ENCODE results near the gene TMEM134. TPM values are rescaled to one million over a fixed set of nuclear protein-coding genes. Genes with fewer than 3 reads are reported as not detected.
A peak's percentile ranks its signal among the peaks of the same experiment; 100 is the strongest.

TMEM134 gene
- total RNA-seq, 1 donor from 2014 or later: 87.5 TPM

DNA sequence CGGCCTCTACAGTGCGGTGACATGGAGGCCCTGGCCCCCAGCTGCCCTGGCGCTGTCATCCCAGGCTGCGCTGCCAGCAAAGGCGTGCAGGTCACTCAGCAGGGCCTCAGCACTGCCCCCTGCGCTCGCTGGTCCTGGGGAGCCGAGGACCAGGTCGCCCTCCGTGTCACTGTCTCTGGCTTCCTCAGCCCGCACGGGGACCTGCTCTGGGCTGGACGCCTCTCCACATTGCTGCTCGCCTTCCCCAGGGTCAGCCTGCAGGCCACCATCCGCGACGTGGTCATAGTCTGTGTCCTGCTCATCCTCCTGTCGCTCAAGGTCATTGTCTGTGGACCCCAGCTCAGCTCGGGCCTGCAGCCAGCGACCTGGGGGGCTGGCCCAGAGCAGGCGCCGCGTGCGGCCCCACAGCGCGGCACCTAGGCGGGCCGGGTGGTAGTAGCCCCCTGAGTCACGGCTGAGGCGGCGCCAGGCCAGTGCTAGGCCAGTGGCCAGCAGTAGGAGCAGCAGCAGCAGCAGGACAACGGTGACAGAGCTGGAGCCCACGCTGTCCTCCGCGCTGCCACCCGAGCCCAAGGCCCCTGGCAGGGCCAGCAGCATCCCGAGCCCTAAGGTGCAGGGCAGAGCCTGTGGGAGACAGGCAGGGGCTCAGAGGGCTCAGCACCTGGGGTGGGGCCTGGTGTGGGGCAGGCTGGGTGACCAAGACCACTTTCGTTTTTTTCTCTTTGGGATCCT lies 33.2 kb downstream of the TMEM134 start:
- Histone ChIP-seq H3K36me3 (peaks cover 70% of the 10 kb centered on the region), H3K4me1 (peaks cover 38% of the 10 kb centered on the region), H3K27ac (replicated peaks) (peak overlapping the region; percentile 40), H3K9me3 (replicated peaks) (no peaks in the 10 kb centered on the region), H3K27me3 (ENCODE audit: low read depth) (no peaks in the 10 kb centered on the region), H3K4me3 (no peak overlapping the region)
- no peak for DNase-seq
- intact Hi-C loops (cut with micrococcal nuclease): no loop called here
- TF ChIP-seq, protein P1, sequence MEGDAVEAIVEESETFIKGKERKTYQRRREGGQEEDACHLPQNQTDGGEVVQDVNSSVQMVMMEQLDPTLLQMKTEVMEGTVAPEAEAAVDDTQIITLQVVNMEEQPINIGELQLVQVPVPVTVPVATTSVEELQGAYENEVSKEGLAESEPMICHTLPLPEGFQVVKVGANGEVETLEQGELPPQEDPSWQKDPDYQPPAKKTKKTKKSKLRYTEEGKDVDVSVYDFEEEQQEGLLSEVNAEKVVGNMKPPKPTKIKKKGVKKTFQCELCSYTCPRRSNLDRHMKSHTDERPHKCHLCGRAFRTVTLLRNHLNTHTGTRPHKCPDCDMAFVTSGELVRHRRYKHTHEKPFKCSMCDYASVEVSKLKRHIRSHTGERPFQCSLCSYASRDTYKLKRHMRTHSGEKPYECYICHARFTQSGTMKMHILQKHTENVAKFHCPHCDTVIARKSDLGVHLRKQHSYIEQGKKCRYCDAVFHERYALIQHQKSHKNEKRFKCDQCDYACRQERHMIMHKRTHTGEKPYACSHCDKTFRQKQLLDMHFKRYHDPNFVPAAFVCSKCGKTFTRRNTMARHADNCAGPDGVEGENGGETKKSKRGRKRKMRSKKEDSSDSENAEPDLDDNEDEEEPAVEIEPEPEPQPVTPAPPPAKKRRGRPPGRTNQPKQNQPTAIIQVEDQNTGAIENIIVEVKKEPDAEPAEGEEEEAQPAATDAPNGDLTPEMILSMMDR (IDR thresholded peaks at IDR 0.05; ENCODE audit: borderline replicate concordance): no peak

DNA sequence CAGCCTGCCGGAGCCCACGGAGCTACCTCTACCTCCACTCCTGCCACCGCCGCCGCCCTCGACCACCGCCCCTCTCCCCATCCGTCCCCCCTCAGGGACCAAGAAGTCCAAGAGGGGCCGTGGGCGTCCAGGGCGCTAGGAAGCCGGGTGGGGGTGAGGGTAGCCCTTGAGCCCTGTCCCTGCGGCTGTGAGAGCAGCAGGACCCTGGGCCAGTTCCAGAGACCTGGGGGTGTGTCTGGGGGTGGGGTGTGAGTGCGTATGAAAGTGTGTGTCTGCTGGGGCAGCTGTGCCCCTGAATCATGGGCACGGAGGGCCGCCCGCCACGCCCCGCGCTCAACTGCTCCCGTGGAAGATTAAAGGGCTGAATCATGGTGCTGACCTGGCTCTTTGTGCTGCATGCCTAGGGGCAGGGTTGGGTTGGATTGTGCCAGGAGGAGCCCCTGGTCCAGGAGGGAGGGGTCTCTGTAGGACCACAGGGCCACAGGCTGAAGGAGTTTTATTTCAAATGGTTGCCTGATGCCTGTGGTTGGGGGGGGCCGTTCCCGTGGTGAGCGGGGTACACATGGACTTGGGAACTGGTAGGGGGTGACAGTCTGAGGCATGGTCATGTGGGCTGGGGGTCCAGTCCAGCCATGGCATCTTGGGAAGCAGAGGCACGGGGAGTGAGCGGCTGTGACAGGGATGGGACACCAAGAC lies 33.9 kb downstream of the TMEM134 start:
- Histone ChIP-seq H3K4me1 (peaks cover 32% of the 10 kb centered on the region), H3K27ac (replicated peaks) (no peak overlapping the region)

DNA sequence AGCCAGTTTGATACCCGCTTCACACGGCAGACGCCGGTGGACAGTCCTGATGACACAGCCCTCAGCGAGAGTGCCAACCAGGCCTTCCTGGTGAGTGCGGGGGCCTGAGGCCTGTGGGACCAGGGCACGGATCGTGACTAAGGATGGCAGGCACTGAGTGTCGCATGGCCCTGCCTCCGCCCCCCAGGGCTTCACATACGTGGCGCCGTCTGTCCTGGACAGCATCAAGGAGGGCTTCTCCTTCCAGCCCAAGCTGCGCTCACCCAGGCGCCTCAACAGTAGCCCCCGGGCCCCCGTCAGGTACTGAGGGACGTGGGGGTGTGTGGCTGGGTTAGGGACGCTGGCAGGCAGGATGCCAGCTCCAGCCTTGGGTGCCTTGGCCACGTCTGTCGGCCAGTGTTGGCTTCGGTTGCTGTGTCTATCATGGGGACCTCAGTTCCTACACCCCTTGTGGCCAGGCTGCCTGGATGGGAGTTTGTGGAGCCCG lies 34.6 kb downstream of the TMEM134 start:
- TF ChIP-seq, protein P1 (IDR thresholded peaks at IDR 0.05; ENCODE audit: borderline replicate concordance): no peak
- intact Hi-C loops (cut with micrococcal nuclease): no loop called here
- Histone ChIP-seq H3K9me3 (replicated peaks) (no peaks in the 10 kb centered on the region), H3K27me3 (ENCODE audit: low read depth) (no peaks in the 10 kb centered on the region), H3K27ac (replicated peaks) (no peak overlapping the region), H3K36me3 (peaks cover 77% of the 10 kb centered on the region), H3K4me3 (no peak overlapping the region), H3K4me1 (peaks cover 32% of the 10 kb centered on the region)
- DNase-seq: no peak

More for the DNA sequence above, 33.9 kb downstream of the TMEM134 start:
- peaks cover 73% of the 10 kb centered on the region for H3K36me3 ChIP-seq
- TF ChIP-seq, protein P1 (IDR thresholded peaks at IDR 0.05; ENCODE audit: borderline replicate concordance): no peak
- H3K27me3 ChIP-seq (ENCODE audit: low read depth): no peaks in the 10 kb centered on the region
- intact Hi-C loops (cut with micrococcal nuclease): no loop called here
- no peak overlapping the region for H3K4me3 ChIP-seq
- H3K9me3 ChIP-seq (replicated peaks): no peaks in the 10 kb centered on the region
- no peak for DNase-seq

DNA sequence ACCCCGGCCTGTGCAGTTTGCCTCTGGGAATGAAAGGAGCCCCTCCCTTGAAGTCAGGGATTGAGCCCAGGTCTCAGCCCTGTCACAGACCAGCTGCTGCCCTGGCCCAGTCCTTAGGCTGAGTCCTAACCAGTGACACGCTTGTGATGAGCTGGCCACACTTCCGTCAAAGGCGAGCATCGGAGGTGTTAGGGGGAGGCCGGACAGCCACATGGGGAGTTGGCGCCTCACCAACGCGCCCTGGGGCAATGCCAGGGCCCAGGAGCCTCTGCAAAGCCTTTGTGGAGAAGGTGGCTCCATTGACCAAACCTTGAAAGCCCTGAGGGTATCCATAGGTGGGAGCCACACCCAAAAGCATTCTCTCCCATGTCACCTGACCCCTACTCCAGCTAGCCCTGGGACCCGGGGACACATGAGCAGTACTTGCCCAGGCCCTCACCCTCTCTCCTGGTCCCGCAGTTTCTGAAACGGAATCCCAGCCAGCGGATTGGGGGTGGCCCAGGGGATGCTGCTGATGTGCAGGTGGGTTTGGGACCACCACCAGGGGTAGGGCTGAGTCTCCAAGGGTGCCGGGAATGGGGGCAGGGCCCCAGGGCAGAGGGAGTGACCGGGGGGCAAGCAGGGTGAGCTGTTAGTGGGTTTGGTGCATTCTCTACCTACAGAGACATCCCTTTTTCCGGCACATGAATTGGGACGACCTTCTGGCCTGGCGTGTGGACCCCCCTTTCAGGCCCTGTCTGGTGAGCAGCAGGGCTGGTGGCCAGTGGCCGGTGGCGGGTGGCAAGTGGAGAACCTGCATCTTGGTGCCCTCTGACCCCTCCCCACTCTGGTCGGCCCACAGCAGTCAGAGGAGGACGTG lies 35.3 kb downstream of the TMEM134 start:
- Histone ChIP-seq H3K4me3 (no peak overlapping the region), H3K4me1 (peaks cover 34% of the 10 kb centered on the region), H3K27ac (replicated peaks) (no peak overlapping the region), H3K27me3 (ENCODE audit: low read depth) (no peaks in the 10 kb centered on the region), H3K9me3 (replicated peaks) (no peaks in the 10 kb centered on the region), H3K36me3 (peaks cover 77% of the 10 kb centered on the region)
- no peak for DNase-seq
- TF ChIP-seq, protein P1 (IDR thresholded peaks at IDR 0.05; ENCODE audit: borderline replicate concordance): no peak
- intact Hi-C loops (cut with micrococcal nuclease): no loop called here

DNA sequence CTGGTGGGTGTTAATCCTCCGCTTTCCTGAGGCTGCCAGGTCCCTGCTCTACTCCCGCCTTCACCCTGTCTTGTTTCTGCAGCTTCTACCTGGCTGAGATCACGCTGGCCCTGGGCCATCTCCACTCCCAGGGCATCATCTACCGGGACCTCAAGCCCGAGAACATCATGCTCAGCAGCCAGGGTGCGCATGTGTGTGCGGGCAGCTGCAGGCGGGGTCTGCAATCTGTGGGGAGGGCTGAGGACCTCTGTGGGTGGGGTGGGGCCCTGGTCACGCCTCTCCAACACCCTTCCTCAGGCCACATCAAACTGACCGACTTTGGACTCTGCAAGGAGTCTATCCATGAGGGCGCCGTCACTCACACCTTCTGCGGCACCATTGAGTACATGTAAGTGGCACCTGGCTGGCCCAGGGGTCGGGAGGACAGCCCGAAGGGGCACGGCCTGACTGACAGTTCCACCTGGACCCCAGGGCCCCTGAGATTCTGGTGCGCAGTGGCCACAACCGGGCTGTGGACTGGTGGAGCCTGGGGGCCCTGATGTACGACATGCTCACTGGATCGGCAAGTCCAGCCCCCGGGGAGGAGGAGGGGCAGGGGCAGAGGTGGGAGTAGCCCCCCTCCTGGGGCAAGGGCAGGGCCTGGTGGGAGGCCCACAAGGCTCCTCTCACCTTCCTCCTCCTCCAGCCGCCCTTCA lies 36.2 kb downstream of the TMEM134 start:
- TF ChIP-seq, protein P1 (IDR thresholded peaks at IDR 0.05; ENCODE audit: borderline replicate concordance): no peak
- no peak for DNase-seq
- H3K27me3 ChIP-seq (ENCODE audit: low read depth): no peaks in the 10 kb centered on the region
- peaks cover 70% of the 10 kb centered on the region for H3K36me3 ChIP-seq
- no peaks in the 10 kb centered on the region for H3K9me3 ChIP-seq (replicated peaks)
- H3K4me1 ChIP-seq: peaks cover 42% of the 10 kb centered on the region
- no peak overlapping the region for H3K4me3 ChIP-seq
- intact Hi-C loops (cut with micrococcal nuclease): no loop called here
- H3K27ac ChIP-seq (replicated peaks): no peak overlapping the region
